ENCODE data around the gene EXOC2. TPM values are rescaled to one million over a fixed set of nuclear protein-coding genes. Genes with fewer than 3 reads are reported as not detected.

EXOC2 gene
- polyA plus RNA-seq, 3 donors: 3.8 to 9.2 (median 6.9) TPM

DNA sequence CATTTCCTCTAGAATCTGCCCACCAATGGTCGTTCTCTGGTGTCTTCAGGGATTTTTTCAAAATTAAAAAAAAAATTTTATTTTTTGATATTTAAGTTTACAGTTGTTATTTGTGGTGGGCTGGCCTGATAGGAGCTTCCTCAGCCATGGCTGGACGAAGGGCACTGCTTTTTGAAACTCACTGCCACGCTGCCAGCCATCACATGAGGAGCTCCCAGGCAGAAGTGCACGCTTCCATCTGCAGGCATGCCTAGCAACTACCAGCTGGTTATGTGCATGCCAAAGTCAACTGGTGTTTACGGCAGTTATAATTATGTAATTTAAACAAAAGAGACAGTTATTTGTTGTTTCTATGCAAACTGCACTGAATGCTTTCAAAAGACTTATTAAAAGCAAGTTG, 196.3 kb downstream of the EXOC2 start:
- 96 to 98% (median 97%) methylated on average over 5 of the region's 5 CpGs for WGBS, 3 donors
- no peak overlapping the region for H3K27ac ChIP-seq (ENCODE audit: low read depth, low read length)

DNA sequence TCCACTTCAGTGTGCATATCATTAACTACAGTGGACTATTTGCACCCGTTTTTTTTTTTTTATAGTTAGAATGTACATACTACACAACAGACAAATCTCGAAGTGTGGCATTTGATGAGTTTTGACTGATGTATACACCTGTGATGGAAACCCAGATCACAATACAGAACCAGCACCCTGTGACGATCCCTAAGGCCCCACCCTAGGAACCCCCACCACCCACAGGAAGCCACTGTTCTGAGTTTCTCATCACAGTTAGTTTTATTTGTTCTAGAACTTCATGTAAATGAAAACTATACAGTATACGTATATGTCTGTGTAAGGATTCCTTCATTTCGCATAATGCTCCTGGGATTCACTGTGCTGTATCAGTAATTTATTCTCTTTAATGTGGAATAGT, 198.5 kb downstream of the EXOC2 start:
- H3K27ac ChIP-seq (ENCODE audit: low read depth, low read length): no peak overlapping the region
- WGBS, 3 donors: 87 to 93% (median 91%) methylated on average over 5 of the region's 5 CpGs

DNA sequence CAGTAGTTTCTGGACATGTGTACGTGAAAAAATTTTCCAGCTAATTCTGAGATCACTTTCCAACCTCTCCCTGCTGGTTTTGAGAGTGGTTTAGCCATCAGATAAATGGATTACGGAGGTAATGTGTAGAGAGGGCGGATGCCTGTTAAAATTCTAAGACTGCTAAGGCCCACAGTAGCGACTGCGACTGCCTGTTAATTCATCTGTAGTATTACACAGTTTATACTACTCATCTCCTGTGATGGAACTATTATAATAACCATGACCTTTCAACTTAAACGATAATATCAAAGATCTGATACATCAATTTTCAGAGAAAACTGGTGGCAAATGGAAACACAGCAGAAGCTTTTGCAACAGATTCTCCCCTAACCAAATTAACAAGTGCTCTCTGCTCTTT, 199.1 kb downstream of the EXOC2 start:
- WGBS, 3 donors: 79 to 87% (median 82%) methylated on average over 6 of the region's 6 CpGs
- no peak overlapping the region for H3K27ac ChIP-seq (ENCODE audit: low read depth, low read length)

DNA sequence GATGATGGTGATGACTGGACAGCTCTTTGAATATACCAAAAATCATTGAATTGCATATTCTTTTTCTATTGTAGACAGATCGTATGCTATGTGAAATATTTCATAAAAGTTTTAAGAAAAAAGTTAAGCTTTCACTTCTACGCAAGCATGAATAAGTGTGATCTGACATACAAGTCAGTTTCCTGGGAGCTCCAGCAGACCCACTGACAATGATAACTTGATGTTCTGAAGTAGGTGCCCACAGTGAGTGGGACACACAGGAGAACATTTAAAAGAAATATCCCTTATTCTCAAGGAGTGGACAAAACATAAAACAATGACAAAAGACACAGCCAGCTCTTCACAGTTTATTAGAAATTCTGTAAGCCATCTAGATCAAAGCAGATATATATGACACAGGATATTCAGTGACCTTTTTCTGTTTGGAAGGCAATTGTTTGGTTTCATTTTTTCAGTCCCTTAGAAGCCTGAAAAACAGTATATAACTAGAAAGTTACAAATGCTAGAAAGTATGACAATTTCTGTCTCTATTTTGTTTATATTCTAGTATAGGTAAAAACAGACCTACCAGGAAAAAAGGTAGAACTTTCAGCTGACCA, 200.0 kb downstream of the EXOC2 start:
- WGBS, 3 donors: 91 to 96% (median 91%) methylated on average over 2 of the region's 2 CpGs
- H3K27ac ChIP-seq (ENCODE audit: low read depth, low read length): no peak overlapping the region

DNA sequence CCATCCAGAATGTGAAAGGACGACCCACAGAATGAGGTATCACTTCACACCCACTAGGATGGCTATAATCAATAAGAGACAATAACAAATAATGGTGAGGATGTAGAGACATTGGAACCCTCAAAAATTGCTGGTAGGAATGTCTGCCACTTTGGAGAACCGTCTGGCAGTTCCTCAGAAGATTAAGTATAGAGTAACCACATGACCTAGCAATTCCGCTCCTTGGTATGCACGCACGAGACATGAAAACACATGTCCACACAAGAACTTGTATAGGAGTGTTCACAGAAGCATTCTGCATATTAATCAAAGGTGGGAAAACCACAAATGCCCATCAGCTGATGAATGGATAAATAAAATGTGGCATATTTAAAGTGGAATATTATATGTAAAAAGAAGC, 200.8 kb downstream of the EXOC2 start:
- 97% methylated on average over 5 of the region's 5 CpGs for WGBS, 3 donors
- H3K27ac ChIP-seq (ENCODE audit: low read depth, low read length): no peak overlapping the region

DNA sequence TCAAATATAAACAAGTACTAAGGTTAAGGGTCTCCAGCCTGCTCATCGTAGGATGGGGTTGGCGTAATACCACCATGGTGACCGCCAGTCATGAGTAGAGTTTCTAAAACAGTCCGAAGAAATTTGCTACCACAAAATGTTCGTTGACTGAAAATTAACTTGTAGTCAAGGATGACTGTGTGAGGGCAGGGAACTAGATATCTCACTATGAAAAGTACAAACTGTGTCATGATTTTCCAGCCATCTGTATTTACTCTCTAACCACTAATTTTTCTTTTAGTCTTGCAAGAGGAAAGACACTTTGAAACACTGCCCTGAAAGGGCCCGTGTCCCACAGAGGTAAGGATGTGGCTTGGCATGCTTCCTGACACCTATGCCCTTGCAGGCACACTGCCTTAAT, 201.7 kb downstream of the EXOC2 start:
- no peak overlapping the region for H3K27ac ChIP-seq (ENCODE audit: low read depth, low read length)
- WGBS, 3 donors: 65 to 91% (median 69%) methylated on average over 6 of the region's 6 CpGs

DNA sequence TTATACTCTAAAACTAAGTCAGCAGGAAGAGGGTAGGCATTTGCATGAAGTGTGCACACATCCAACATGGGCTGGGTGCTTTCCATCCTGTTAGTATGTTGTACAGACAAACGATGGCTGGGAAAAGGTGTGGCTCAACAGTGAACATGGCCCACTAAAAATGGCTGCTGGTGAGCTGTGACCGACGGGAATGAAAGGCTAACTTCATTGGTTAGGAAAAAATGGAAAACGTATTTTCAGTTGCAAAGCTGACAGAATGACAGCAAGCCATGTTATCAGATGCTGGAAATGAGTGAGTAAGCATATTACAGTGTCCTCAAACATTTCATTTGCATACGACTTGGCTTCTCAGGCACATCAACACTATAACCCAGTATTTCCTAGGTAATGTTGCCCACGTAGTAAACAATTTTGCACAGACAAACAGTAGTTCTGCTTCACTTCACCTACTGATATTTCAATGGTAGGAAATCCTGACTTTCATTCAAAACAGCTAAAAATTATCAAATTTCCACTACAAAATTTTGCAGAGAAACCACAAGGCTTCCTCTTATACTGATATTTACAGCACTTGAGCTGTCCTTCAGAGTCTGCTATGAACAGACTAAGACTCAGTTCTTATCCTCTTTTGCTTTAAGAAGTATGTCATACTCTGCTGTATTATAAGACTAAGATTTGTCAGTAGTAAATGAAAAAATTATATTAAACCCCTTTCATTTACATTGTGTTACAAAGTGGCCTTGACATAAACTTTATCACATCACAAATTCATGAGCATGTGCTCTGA, 202.5 kb downstream of the EXOC2 start:
- 56 to 83% (median 66%) methylated on average over 6 of the region's 6 CpGs for WGBS, 3 donors
- H3K27ac ChIP-seq (ENCODE audit: low read depth, low read length): no peak overlapping the region

DNA sequence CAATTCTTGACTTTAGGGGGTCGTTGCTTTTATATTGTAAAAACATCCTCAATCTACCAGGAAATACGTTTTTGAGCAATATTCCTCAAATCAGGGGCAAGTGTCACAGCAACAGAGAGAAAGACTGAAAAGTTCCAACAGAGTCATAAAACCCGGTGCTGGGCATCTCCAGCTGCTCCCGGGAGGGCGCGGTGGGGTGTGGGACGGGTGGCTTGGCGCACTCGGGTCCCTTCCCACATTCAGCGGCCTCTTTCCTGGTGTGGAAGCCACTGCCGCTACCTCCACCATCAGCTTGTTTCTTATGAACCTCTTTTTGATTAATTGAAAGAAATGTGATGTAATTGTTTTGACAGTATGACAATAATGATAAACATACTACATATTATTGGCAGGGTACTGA, 203.2 kb downstream of the EXOC2 start:
- 90 to 94% (median 93%) methylated on average over 11 of the region's 11 CpGs for WGBS, 3 donors

DNA sequence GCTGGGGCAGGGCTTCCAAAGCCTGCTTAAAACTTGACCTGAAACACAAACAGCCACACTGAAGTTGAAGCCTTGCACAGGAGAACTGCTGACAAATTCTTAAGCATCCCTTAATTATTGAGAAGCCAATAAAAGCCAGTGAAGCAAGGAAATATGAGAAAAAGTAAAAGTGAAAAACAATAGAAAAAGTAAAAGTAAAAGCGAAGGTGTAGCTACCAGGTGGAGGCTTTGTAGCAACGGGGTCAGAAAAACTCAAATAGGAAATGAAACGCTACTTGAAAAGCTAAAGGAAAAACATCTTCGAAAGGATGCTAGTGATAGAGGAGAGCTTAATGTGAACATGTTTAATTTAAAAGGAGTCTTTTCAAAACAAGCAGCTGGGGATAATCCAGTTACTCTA, 203.9 kb downstream of the EXOC2 start:
- no peak overlapping the region for H3K27ac ChIP-seq (ENCODE audit: low read depth, low read length)
- 80 to 87% (median 84%) methylated on average over 4 of the region's 4 CpGs for WGBS, 3 donors

More for the DNA sequence above, 203.2 kb downstream of the EXOC2 start:
- no peak overlapping the region for H3K27ac ChIP-seq (ENCODE audit: low read depth, low read length)

DNA sequence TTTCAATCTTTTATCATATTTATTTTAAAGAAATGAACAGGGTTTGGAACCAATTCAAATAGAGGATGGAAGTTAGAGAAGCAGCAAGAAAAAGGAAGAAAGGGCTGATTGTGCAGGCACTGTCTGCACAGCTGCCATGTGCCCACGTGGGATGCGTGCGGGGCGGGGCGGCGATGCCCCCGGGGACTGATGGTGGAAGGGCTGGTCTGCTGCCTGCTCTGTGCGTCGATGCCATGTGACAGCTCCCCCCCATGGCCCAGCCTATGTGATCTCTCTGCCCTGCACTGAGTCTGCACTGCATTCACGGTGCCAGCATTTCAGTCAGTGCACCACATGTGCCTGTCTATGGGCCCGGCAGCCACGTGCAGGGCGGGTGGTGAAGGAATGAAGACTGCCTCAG, 205.0 kb downstream of the EXOC2 start:
- no peak overlapping the region for H3K27ac ChIP-seq (ENCODE audit: low read depth, low read length)
- WGBS, 3 donors: 93 to 97% (median 95%) methylated on average over 13 of the region's 13 CpGs

DNA sequence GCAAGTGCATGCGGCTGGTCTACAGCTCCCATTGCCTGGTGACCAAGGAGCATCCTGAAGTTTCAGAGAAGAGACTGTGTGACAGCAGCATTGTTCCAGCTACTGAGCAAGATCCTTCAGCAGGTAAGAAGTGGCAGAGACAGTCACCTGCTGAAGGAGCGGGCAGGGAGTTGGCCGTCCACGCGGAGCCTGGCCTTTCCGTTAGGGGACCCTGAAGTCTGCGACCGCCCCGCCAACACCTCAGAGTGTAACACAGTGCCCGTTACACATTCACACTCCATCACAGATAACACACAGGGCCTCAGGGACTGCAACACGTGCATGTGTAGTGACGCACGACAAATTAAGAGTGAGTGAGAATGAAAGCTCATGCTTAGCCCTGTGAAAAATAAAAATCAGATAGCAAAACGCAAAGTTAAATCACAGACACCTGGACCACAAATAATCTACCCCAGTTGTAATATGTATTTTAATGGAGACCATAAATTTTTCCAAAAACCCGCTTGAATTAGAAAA, 207.2 kb downstream of the EXOC2 start:
- 96 to 97% (median 97%) methylated on average over 15 of the region's 15 CpGs for WGBS, 3 donors
- no peak overlapping the region for H3K27ac ChIP-seq (ENCODE audit: low read depth, low read length)

DNA sequence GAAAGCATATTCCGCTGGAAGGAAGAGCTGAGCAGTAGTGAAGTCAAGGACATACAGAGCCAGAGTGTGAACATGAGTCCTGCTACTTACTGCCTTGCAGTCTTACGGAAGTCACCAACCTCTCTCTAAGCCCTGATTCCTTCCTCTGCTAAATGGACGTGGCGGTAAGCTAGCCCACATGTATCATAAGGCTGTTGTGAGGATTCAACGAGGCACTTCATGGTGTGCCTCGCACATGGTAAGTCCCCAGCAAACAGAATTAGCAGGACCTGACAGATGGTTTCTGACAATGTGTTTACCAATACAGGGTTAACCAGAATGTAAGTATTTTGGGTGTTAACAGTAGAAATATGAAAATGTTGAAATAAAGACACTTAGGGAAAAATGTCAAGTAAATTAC, 208.2 kb downstream of the EXOC2 start:
- WGBS, 3 donors: 94 to 99% (median 94%) methylated on average over 6 of the region's 6 CpGs
- H3K27ac ChIP-seq (ENCODE audit: low read depth, low read length): no peak overlapping the region

DNA sequence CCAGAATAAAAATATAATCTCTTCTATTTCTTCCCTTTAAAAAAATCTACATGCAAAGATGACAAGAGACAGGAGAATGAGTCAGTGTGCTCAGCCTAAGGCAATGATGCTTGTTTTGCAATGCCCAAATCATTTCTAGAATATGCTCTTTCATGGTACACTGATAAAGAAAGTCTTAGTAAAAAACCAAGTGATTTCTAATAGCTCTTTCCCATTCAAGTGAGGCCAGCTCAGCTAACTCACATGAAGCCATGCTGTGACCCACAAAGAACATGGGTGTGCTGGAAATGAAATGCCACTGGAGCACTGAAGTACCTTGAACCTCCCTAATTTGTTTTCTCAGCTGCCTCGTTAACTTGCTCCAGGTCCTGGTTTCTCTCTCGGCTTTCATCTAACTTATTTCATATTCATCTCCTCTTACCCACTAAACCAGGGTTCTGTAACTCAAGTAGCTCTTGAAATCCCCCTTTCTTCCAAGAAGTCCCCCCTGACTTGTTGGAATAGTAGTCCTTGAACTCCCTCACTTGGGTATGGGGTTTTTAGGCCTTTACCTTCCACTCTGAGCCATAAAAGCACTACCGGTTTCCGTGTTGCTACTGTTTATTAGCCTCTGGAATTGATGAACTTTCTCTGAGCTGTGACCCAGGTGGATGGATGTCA, 208.7 kb downstream of the EXOC2 start:
- no peak overlapping the region for H3K27ac ChIP-seq (ENCODE audit: low read depth, low read length)
- 95 to 98% (median 95%) methylated on average over 4 of the region's 4 CpGs for WGBS, 3 donors

DNA sequence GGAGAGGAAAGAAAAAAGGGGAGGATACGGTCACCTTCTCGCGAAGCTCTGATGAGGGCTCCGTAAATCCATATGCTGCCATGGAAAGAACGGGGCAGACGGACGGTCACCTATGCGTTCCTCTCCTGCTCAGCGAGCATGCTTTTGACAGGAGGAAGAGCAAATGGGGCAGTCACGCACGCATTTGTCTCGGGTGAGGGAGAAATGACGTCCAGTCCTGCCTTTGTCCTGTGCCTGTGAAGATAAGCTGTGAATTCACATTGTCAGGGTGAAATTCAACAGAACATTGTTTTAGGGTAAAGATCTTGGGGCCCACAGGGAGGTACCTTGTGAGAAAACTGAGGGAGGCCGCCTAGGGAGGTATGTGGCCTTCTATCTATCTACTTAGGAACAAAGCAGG, 217.6 kb downstream of the EXOC2 start:
- no peak overlapping the region for H3K27ac ChIP-seq (ENCODE audit: low read depth, low read length)

DNA sequence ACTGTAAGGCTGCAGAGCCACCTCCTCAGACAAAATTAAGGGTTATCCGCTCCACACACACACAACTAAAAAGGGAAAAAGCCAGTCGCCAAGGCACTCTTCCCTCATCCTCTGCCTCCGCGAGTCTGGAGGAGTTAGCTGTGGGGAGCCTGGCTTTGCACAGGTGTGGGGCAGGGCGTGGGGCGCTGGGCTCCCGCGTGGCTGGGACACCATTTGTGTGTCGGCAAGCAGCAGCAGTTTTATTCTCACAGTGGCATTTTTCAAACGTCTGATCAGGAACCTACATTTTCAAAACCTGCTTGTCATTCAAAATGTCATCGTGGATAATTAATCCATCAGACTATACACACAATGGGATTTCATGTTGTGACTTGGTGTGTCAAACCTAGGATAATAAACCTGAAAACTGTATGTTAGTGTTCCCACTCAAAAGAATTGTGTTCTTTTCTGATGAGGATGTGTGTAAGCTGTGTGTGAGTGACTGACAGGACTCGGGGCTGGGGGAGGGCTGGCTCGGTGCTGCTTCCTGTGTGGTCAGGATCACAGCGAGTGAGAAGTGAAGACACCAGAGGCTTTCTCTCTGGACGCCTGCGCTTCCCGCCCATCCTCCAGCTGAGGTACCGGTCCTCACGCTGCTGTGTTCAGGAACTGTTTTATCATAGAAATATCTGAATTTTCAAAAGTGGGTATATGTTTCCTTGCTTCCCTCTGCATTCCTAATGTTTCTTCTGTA, 218.3 kb downstream of the EXOC2 start:
- no peak overlapping the region for H3K27ac ChIP-seq (ENCODE audit: low read depth, low read length)
- WGBS, 3 donors: 37 to 46% (median 40%) methylated on average over 19 of the region's 19 CpGs

More for the DNA sequence above, 217.6 kb downstream of the EXOC2 start:
- WGBS, 3 donors: 56 to 61% (median 60%) methylated on average over 14 of the region's 14 CpGs

DNA sequence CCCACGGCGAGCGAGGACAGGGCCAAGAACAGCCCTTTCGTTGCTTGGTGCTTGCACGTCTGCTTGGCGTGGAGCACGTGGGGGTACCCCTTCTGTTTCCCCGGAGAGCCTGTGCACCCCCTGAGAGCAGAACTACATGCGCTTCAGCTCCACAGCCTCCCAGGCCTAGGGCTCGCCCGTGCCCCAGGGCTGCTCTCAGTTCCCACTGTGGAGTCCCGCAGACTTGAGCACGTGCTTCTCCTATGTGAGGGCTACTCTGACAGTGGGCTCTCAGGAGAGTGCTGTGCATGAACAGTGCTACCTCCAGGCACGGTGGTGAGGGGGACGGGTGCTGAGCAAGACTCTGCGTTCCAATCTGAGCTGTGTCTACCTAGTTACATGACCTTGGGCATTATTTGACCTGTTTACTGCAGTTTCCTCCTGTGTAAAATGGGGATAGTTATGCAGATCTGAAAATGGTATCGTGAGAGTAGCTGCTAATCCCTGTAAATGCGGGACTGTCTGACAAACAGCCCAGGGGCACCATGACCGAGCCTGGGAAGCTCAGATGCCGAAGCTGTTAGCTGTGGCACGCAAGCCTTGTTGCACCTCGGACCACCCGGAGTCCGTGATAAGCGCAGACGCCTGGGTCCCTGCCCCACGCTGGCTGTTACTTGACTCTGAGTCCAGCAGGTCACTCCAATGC, 219.0 kb downstream of the EXOC2 start:
- 76 to 84% (median 82%) methylated on average over 27 of the region's 27 CpGs for WGBS, 3 donors
- no peak overlapping the region for H3K27ac ChIP-seq (ENCODE audit: low read depth, low read length)

DNA sequence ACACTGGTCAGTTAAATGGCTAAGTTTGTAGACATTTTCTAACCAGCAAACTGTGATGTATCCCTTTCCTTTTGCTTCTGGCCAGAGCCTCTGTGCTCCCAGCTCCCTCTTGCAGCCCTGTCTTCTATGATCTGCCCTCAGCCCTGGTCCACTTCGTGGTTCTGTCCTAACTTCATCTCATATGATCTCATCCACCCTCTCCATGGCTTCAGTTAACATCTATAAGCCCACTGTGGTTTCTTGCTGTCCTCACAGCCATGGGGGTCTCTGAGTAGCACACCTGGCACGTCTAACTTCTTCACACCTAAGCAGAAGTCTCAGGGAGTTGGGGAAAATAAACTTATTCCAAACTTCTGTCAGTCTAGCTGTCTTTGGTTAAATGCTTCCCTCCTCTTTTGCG, 219.6 kb downstream of the EXOC2 start:
- 74 to 83% (median 79%) methylated on average over 3 of the region's 3 CpGs for WGBS, 3 donors
- H3K27ac ChIP-seq (ENCODE audit: low read depth, low read length): no peak overlapping the region

DNA sequence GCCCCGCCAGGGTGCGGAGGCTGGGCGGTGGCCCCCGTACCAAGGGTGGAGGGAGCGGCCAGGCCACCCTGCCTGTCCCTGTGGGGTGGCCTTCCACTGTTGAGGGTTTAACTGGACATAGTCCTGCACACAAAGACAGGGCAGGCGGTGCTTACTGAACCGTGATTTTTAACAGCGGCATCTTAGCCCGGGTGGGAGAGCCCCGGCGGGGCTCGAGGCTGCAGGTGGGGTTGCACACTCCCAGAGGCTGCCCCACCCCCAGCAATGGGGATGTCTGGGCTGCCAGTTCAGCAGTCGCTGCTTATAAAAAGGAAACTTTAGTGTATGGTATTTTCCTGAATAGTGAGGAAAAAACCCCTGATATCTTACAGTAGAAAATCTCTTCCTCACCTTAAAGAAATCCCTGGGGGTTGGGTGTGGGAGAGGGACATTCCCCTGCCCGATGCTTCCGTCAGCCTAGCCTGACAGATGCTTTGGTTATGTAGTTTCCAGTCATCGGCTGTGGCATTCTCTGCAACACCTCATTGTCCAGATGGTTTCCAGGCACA, 222.0 kb downstream of the EXOC2 start:
- 83 to 88% (median 83%) methylated on average over 16 of the region's 16 CpGs for WGBS, 3 donors
- no peak overlapping the region for H3K27ac ChIP-seq (ENCODE audit: low read depth, low read length)

Data from adipose tissue (tissue), 3 donors.